ENCODE results near the gene EEFSEC.

EEFSEC gene

DNA sequence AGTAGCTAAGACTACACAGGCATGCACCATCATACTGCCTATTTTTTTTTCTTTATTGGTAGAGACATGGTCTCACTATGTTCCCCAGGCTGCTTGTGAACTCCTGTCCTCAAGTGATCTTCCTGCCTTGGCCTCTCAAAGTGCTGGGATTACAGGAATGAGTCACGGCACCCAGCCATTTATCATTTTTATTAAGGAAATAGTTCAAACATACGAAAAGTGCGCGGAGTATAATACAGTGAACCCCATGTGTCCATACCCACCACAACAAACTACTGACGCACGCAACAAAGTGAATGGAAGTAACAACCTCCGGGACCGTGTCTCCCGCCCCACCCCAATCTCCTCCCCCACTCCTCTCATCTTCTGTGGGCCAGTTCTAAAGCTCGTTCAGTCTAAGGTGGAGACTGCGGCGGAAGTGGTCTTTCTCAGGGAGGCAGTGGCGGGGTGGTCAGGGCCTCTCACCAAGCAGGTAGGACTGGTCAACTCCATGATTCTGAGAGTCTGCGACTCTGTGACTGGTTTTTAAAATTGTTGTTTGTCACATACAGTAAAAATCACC is 271.3 kb downstream of the EEFSEC start:
- no peak overlapping the region for H3K4me3 ChIP-seq (ENCODE audit: low read depth in 1 of 2, low read length in 2 of 2)
- H3K27me3 ChIP-seq (ENCODE audit: low read depth, low read length): no peaks in the 10 kb centered on the region
- peaks cover 0 to 4% of the 10 kb centered on the region in 2 donors for H3K4me1 ChIP-seq (ENCODE audit: control insufficient read depth in 1 of 2, insufficient read depth in 2 of 2, low read length in 2 of 2)
- no peaks in the 10 kb centered on the region for H3K9me3 ChIP-seq (ENCODE audit: control insufficient read depth in 1 of 2, low read length in 2 of 2)
- H3K27ac ChIP-seq (ENCODE audit: low read length): no peak overlapping the region
- H3K36me3 ChIP-seq (ENCODE audit: control insufficient read depth in 1 of 2, insufficient read depth in 2 of 2, low read length in 2 of 2): no peaks in the 10 kb centered on the region

DNA sequence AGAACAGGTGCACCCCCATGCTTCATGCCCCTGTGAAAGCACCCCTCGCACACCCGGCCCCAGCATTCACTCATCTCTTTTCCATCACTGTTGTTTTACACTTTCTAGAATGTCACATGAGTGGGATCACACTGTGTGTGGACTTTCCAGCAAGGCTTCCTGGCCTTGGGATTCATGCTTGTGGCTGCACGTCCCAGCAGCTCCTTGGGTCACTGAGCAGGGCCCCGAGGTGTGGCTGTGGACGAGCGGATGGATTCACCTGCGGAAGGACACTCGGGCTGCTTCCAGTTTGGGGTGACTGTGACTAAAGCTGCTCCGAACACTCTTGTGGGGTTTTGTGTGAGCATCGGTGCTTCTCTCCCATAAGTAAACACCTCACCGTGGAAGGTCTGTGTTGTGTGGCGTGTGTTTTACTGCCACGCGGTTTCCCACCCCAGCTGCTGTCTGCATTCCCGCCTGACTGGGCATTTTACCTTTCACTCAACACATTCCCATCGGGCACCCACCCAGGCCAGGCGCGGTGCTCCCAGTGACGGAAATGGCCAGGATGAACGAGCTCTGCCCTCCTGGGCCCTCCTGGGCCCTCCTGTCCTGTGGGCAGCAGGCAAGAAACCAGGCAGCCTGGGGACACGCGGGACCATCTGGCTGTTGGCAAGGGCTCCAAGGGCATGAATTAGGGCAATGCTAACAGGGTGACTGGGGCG is 272.0 kb downstream of the EEFSEC start:
- Histone ChIP-seq H3K27me3 (ENCODE audit: low read depth, low read length) (no peaks in the 10 kb centered on the region), H3K36me3 (ENCODE audit: control insufficient read depth in 1 of 2, insufficient read depth in 2 of 2, low read length in 2 of 2) (no peaks in the 10 kb centered on the region), H3K27ac (ENCODE audit: low read length) (no peak overlapping the region), H3K4me3 (ENCODE audit: low read depth in 1 of 2, low read length in 2 of 2) (no peak overlapping the region), H3K4me1 (ENCODE audit: control insufficient read depth in 1 of 2, insufficient read depth in 2 of 2, low read length in 2 of 2) (peaks cover 0 to 4% of the 10 kb centered on the region in 2 donors), H3K9me3 (ENCODE audit: control insufficient read depth in 1 of 2, low read length in 2 of 2) (no peaks in the 10 kb centered on the region)

DNA sequence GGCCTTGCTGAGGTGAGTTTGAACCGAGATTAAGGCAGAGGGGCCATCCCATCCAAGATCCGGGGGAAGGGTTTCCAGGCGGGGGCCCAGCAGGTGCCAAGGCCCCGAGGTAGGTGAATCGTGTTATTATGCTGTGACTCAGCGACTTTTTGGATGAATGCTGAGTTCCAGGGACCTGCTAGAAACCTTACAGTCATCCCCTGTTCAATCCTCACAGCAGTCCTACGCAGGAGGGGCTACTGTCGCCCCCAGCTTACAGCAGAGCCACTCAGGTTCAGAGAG is 272.5 kb downstream of the EEFSEC start:
- H3K4me1 ChIP-seq (ENCODE audit: control insufficient read depth in 1 of 2, insufficient read depth in 2 of 2, low read length in 2 of 2): peaks cover 0 to 4% of the 10 kb centered on the region in 2 donors
- H3K27me3 ChIP-seq (ENCODE audit: low read depth, low read length): peaks cover 5% of the 10 kb centered on the region
- H3K9me3 ChIP-seq (ENCODE audit: control insufficient read depth in 1 of 2, low read length in 2 of 2): no peaks in the 10 kb centered on the region
- H3K27ac ChIP-seq (ENCODE audit: low read length): no peak overlapping the region
- no peak overlapping the region for H3K4me3 ChIP-seq (ENCODE audit: low read depth in 1 of 2, low read length in 2 of 2)
- H3K36me3 ChIP-seq (ENCODE audit: control insufficient read depth in 1 of 2, insufficient read depth in 2 of 2, low read length in 2 of 2): no peaks in the 10 kb centered on the region

DNA sequence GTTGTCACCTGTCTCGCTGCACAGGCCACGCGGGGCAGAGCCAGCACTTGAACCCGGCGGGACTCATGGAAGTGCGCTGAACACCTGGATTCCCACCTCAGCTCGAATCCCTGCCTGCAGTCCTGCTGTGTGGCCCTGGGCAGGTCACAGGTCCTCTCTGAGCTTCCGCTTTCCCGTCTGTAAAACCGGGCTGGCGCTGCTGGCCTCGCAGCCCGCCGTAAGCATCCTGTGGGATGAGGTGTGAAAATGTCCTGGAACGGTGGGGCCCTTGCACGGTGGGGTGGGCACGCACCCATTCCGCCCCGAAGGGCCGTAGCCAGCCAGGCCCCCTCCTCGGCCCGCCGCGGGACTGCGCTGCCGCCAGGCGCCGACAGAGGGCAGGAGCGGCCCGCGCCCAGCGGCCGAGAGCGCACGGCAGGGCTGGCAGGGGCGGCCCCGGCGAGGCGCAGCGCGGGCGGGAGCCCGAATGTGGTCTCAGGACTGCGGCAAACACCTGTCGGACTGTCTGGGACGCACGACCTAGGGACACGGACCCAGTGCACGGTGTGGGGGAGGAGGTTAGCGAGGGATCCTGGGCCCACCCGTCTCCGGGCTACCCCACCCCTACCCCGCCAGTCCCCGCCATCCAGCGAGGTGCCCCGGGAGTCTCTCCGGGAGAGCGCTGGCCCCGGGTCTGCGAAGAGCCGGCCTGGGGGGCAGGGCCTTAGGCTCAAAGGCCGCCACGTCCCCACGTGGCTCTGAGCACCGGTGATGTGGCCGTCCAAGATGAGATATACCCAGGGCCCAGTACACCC is 273.0 kb downstream of the EEFSEC start:
- Histone ChIP-seq H3K4me1 (ENCODE audit: control insufficient read depth in 1 of 2, insufficient read depth in 2 of 2, low read length in 2 of 2) (peaks cover 0 to 4% of the 10 kb centered on the region in 2 donors), H3K36me3 (ENCODE audit: control insufficient read depth in 1 of 2, insufficient read depth in 2 of 2, low read length in 2 of 2) (no peaks in the 10 kb centered on the region), H3K9me3 (ENCODE audit: control insufficient read depth in 1 of 2, low read length in 2 of 2) (no peaks in the 10 kb centered on the region), H3K4me3 (ENCODE audit: low read depth in 1 of 2, low read length in 2 of 2) (peak overlapping the region in 1 of 2 donors; percentile 25), H3K27ac (ENCODE audit: low read length) (no peak overlapping the region), H3K27me3 (ENCODE audit: low read depth, low read length) (peaks cover 6% of the 10 kb centered on the region)

DNA sequence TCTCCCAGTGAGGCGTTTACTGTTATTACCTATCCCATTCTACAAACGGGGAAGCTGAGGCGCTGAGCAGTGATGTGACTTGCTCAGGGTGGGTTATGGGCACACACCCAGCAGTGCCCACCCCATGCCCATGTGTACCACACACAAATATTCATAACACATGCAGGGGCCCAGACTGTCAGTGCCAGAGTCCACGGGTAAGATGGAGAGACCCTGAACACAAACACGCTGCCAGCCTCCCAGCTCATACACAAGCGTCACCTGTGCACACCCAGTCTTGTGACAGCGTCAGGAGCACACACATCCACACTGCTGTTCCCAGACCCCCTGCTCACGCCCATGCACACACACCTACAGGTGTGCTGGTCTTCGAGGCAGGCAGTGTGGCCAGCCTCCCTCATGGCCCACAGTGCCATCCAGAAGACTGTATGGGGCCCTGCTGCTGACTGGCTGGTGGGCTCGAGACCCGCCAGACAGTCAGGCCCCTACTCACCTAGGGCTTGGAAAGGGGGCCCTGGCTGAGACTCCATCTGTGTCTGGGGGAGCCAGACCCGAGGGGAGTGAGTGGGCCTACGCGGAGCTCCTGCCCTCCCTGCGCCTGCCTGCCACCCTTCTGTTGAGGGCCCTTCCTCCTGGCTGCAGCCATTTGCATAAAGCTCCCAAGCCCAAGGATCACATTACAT is 274.0 kb downstream of the EEFSEC start:
- Histone ChIP-seq H3K36me3 (ENCODE audit: control insufficient read depth in 1 of 2, insufficient read depth in 2 of 2, low read length in 2 of 2) (no peaks in the 10 kb centered on the region), H3K4me3 (ENCODE audit: low read depth in 1 of 2, low read length in 2 of 2) (no peak overlapping the region), H3K27ac (ENCODE audit: low read length) (no peak overlapping the region), H3K27me3 (ENCODE audit: low read depth, low read length) (peaks cover 16% of the 10 kb centered on the region), H3K4me1 (ENCODE audit: control insufficient read depth in 1 of 2, insufficient read depth in 2 of 2, low read length in 2 of 2) (peaks cover 0 to 8% of the 10 kb centered on the region in 2 donors), H3K9me3 (ENCODE audit: control insufficient read depth in 1 of 2, low read length in 2 of 2) (no peaks in the 10 kb centered on the region)

DNA sequence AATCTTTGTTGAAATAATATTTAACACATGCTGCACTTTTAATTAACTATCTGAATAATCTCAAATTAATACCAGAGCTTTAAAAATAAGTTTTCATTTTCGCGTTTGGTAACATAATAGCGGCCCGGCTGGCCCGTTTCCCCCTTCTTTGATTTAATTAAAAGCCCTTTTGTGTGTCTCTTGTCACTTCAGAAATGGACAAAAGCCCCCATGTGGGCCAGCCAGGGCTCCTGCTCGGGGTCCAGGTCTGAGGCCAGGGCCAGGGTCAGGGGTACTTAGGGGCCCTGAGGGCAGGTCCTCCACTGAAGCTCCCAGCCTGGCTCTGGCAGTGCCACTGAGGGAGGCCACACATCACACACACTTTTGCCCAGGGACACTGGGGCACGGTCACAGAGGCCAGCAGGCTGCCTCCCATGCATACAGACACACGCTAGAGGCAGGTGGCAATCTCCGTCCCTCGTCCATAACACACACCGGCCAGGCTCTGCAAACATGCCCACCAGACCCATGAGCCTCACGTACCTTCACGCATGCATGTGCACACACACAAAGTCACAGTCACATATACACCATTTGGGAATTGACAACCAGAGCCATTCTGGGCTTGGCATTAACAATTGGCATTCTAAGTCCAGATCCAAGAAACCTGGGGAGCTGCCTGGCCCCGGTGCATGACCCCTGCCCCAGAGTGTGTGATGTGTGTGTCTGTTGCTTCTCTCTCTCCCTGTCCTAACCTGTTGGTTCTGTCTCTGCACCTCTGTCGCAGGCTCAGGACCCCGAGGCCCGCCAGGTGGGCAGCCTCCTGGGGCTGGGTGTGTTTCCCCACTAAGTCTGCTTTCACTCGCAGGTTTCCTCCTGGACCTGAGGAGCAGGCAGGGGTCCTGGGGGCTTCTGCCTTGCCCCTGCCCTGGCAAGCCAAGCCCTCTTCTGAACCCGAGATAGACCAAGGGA is 274.9 kb downstream of the EEFSEC start:
- no peak overlapping the region for H3K4me3 ChIP-seq (ENCODE audit: low read depth in 1 of 2, low read length in 2 of 2)
- H3K36me3 ChIP-seq (ENCODE audit: control insufficient read depth in 1 of 2, insufficient read depth in 2 of 2, low read length in 2 of 2): no peaks in the 10 kb centered on the region
- H3K4me1 ChIP-seq (ENCODE audit: control insufficient read depth in 1 of 2, insufficient read depth in 2 of 2, low read length in 2 of 2): peaks cover 0 to 16% of the 10 kb centered on the region in 2 donors
- H3K27ac ChIP-seq (ENCODE audit: low read length): no peak overlapping the region
- no peaks in the 10 kb centered on the region for H3K9me3 ChIP-seq (ENCODE audit: control insufficient read depth in 1 of 2, low read length in 2 of 2)
- peaks cover 21% of the 10 kb centered on the region for H3K27me3 ChIP-seq (ENCODE audit: low read depth, low read length)

DNA sequence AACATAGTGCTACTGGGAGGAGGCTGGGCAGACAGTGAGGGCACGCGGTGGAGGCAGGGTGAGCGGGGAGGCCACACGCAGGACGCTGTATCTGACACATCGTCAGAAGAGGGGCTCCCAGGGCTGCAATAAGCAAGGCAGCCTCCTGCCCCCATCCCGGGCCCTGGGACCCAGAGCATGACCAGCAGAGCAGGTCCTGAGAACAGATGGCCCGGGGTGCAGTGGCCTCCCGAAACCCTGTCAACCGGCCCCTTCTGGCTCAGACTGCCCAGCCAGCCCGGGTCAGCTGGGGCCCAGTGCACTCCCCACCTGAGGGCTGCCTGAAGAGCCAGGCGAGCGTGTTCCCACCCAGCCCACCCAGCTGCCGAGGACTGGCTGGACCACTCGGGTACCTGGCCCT is 276.0 kb downstream of the EEFSEC start:
- Histone ChIP-seq H3K4me1 (ENCODE audit: control insufficient read depth in 1 of 2, insufficient read depth in 2 of 2, low read length in 2 of 2) (peaks cover 0 to 19% of the 10 kb centered on the region in 2 donors), H3K27ac (ENCODE audit: low read length) (no peak overlapping the region), H3K36me3 (ENCODE audit: control insufficient read depth in 1 of 2, insufficient read depth in 2 of 2, low read length in 2 of 2) (no peaks in the 10 kb centered on the region), H3K27me3 (ENCODE audit: low read depth, low read length) (peaks cover 31% of the 10 kb centered on the region), H3K4me3 (ENCODE audit: low read depth in 1 of 2, low read length in 2 of 2) (no peak overlapping the region), H3K9me3 (ENCODE audit: control insufficient read depth in 1 of 2, low read length in 2 of 2) (no peaks in the 10 kb centered on the region)

DNA sequence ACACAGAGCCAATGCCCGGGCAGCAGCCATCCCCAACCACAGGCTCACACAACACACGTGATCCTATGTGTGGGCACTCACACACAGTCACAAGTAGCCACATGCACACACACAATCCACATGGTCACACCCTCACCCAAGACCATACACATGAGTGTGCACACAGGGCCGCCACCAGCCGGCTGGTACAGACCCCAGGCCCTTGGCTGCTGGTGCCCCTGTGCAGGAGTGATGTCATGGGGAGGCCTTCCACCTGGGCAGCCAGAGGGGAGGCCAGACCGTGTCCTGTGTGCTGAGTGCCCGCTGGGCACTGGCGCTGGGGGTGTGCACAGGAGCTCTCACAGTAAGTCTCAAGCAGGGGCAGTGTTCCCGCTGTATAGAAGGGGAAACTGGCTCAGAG is 276.5 kb downstream of the EEFSEC start:
- no peaks in the 10 kb centered on the region for H3K36me3 ChIP-seq (ENCODE audit: control insufficient read depth in 1 of 2, insufficient read depth in 2 of 2, low read length in 2 of 2)
- H3K4me1 ChIP-seq (ENCODE audit: control insufficient read depth in 1 of 2, insufficient read depth in 2 of 2, low read length in 2 of 2): peaks cover 0 to 19% of the 10 kb centered on the region in 2 donors
- H3K27ac ChIP-seq (ENCODE audit: low read length): no peak overlapping the region
- H3K4me3 ChIP-seq (ENCODE audit: low read depth in 1 of 2, low read length in 2 of 2): no peak overlapping the region
- H3K27me3 ChIP-seq (ENCODE audit: low read depth, low read length): peaks cover 31% of the 10 kb centered on the region
- H3K9me3 ChIP-seq (ENCODE audit: control insufficient read depth in 1 of 2, low read length in 2 of 2): no peaks in the 10 kb centered on the region

DNA sequence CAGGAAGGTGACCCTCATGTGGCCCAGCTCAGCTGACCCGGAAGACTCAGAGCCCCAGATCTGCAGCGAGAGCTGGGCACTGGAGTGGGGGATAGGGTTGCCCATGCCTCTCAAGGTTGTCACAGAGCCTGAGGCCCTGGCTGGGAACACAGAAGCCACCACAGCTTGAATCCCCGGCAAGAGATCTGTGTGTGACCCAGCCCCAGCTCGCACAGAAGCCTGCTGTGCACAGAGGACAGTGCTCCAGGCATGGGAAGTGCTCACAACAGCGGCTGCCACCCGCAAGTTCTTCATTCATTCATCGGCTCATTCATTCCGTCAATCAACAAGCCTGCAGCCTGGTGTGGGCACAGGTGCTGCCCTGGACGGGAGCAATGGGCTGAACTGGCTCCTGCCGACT is 277.0 kb downstream of the EEFSEC start:
- peaks cover 0 to 19% of the 10 kb centered on the region in 2 donors for H3K4me1 ChIP-seq (ENCODE audit: control insufficient read depth in 1 of 2, insufficient read depth in 2 of 2, low read length in 2 of 2)
- no peak overlapping the region for H3K4me3 ChIP-seq (ENCODE audit: low read depth in 1 of 2, low read length in 2 of 2)
- no peaks in the 10 kb centered on the region for H3K36me3 ChIP-seq (ENCODE audit: control insufficient read depth in 1 of 2, insufficient read depth in 2 of 2, low read length in 2 of 2)
- H3K27me3 ChIP-seq (ENCODE audit: low read depth, low read length): peaks cover 31% of the 10 kb centered on the region
- H3K27ac ChIP-seq (ENCODE audit: low read length): no peak overlapping the region
- no peaks in the 10 kb centered on the region for H3K9me3 ChIP-seq (ENCODE audit: control insufficient read depth in 1 of 2, low read length in 2 of 2)

DNA sequence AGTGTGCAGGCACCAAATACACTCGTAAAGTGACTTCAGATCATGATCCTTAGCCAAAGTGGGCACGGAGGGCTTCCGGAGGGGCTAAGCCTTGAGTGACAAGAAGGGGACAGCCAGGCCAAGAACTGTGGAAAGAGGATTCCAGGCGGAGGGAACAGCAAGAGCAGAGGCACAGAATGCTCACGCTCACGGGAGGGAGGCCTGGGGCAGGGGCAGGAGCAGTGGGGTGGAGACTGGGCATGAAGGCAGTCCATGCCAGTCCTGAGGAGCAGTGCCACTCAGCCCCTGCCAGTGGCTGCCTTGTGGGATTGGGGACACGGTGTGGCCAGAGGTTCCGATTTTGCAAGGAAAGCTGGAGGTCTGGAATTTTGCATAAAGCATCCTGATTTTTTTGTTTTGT is 277.4 kb downstream of the EEFSEC start:
- peaks cover 31% of the 10 kb centered on the region for H3K27me3 ChIP-seq (ENCODE audit: low read depth, low read length)
- no peaks in the 10 kb centered on the region for H3K9me3 ChIP-seq (ENCODE audit: control insufficient read depth in 1 of 2, low read length in 2 of 2)
- H3K36me3 ChIP-seq (ENCODE audit: control insufficient read depth in 1 of 2, insufficient read depth in 2 of 2, low read length in 2 of 2): no peaks in the 10 kb centered on the region
- no peak overlapping the region for H3K27ac ChIP-seq (ENCODE audit: low read length)
- H3K4me3 ChIP-seq (ENCODE audit: low read depth in 1 of 2, low read length in 2 of 2): no peak overlapping the region
- H3K4me1 ChIP-seq (ENCODE audit: control insufficient read depth in 1 of 2, insufficient read depth in 2 of 2, low read length in 2 of 2): peaks cover 0 to 19% of the 10 kb centered on the region in 2 donors
